CD8-positive, alpha-beta memory T cell (primary cell): ENCODE results near the gene TMEM25. TPM values are rescaled to one million over a fixed set of nuclear protein-coding genes. Genes with fewer than 3 reads are reported as not detected.

Experiments used
- CTCF ChIA-PET: fragments of 350-600 bp; sonication (Branson Sonifier 250); formaldehyde crosslinking; loops from one replicate; lab custom pipeline; 2021; ENCODE audit warnings: antibody characterized with exemption; lab: Charles Lee
- POLR2A ChIA-PET: fragments of 350-600 bp; sonication (Branson Sonifier 250); formaldehyde crosslinking; loops from one replicate; lab custom pipeline; 2021; ENCODE audit warnings: antibody characterized with exemption; lab: Charles Lee
- DNase-seq, 5 donors: peaks; one replicate each; pipeline versions ENCODE4 v3.0.0 to v3.0.0-alpha.2; 2020 to 2022; ENCODE audit warnings: mixed read lengths in 1 of 5
- H3K27ac ChIP-seq: one replicate; pipeline ENCODE4 v1.7.0; 2013; ENCODE audit warnings: low read depth, mild to moderate bottlenecking, low read length, moderate library complexity
- H3K27me3 ChIP-seq: 2 replicates; pipeline ENCODE4 v1.7.0; 2013; ENCODE audit warnings: low read length, mild to moderate bottlenecking; ENCODE audit not compliant: insufficient read depth, poor library complexity, severe bottlenecking
- H3K36me3 ChIP-seq: 2 replicates; pipeline ENCODE4 v1.7.0; 2013; ENCODE audit warnings: mild to moderate bottlenecking, low read length, moderate library complexity; ENCODE audit not compliant: insufficient read depth
- H3K4me1 ChIP-seq: 2 replicates; pipeline ENCODE4 v1.7.0; 2013; ENCODE audit warnings: mild to moderate bottlenecking, low read length, moderate library complexity; ENCODE audit not compliant: insufficient read depth
- H3K4me3 ChIP-seq: 2 replicates; pipeline ENCODE4 v1.7.0; 2013; ENCODE audit warnings: mild to moderate bottlenecking, low read length
- H3K9me3 ChIP-seq: 2 replicates; pipeline ENCODE4 v1.7.0; 2013; ENCODE audit warnings: mild to moderate bottlenecking, low read length
- H3K27ac Mint-ChIP-seq, 8 donors: one replicate each; pipeline ENCODE4 v1.8.0; 2020 to 2021; ENCODE audit warnings: mixed read lengths in 8 of 8, mild to moderate bottlenecking in 6 of 8, inconsistent platforms in 3 of 8, moderate library complexity in 3 of 8
- H3K27me3 Mint-ChIP-seq, 2 donors: one replicate each; pipeline ENCODE4 v1.8.0; 2020 to 2021; ENCODE audit warnings: mixed read lengths in 2 of 2, mild to moderate bottlenecking in 1 of 2, moderate library complexity in 1 of 2
- H3K36me3 Mint-ChIP-seq, 3 donors: one replicate each; pipeline ENCODE4 v1.8.0; 2020 to 2021; ENCODE audit warnings: mixed read lengths in 3 of 3, inconsistent platforms in 1 of 3, mild to moderate bottlenecking in 1 of 3
- H3K4me1 Mint-ChIP-seq, 3 donors: one replicate each; pipeline ENCODE4 v1.8.0; 2020 to 2021; ENCODE audit warnings: mixed read lengths in 3 of 3, inconsistent platforms in 1 of 3, mild to moderate bottlenecking in 1 of 3
- H3K4me3 Mint-ChIP-seq, 7 donors: one replicate each; pipeline ENCODE4 v1.8.0; 2020 to 2021; ENCODE audit warnings: mixed read lengths in 7 of 7, mild to moderate bottlenecking in 6 of 7, moderate library complexity in 4 of 7, inconsistent platforms in 2 of 7
- H3K9me3 Mint-ChIP-seq, 5 donors: one replicate each; pipeline ENCODE4 v1.8.0; 2020 to 2022; ENCODE audit warnings: mixed read lengths in 5 of 5, mild to moderate bottlenecking in 3 of 5, moderate library complexity in 2 of 5, inconsistent platforms in 1 of 5
- polyA plus RNA-seq: library from polyadenylated mRNA; unstranded; fragments of 300-500 nt; fragmentation: Illumina TruSeq; gene quantifications from one replicate; pipeline ENCODE4 v1.2.3, GENCODE V29; 2021
- total RNA-seq, 2 experiments: library from RNA; stranded (reverse); gene quantifications; one replicate each; pipeline ENCODE4 v1.2.3, GENCODE V29; 2021

Gene TMEM25
- total and polyA plus RNA-seq, 3 experiments from 2014 or later: 7.0 to 12.1 (median 8.3) TPM

DNA sequence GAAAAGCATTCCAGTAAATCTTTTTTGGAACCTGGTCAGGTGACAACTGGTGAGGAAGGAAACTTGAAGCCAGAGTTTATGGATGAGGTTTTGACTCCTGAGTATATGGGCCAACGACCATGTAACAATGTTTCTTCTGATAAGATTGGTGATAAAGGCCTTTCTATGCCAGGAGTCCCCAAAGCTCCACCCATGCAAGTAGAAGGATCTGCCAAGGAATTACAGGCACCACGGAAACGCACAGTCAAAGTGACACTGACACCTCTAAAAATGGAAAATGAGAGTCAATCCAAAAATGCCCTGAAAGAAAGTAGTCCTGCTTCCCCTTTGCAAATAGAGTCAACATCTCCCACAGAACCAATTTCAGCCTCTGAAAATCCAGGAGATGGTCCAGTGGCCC is 27.8 kb upstream of the TMEM25 start:
- Histone ChIP-seq H3K27ac (no peak overlapping the region), H3K4me3 (no peak overlapping the region), H3K4me1 (no peaks in the 10 kb centered on the region), H3K9me3 (no peaks in the 10 kb centered on the region), H3K27me3 (no peaks in the 10 kb centered on the region), H3K36me3 (peaks cover 87% of the 10 kb centered on the region)
- CTCF ChIA-PET: no interaction called here
- H3K4me1 Mint-ChIP-seq: peaks cover 0 to 4% (median 1%) of the 10 kb centered on the region in 3 donors
- no peaks in the 10 kb centered on the region for H3K9me3 Mint-ChIP-seq
- H3K36me3 Mint-ChIP-seq: peaks cover 4 to 98% (median 41%) of the 10 kb centered on the region in 3 donors
- H3K27ac Mint-ChIP-seq: peak overlapping the region in 4 of 8 donors; percentile 4 to 69 (median 42)
- H3K4me3 Mint-ChIP-seq: no peak overlapping the region
- POLR2A ChIA-PET: no interaction called here
- DNase-seq: no peak
- H3K27me3 Mint-ChIP-seq: no peaks in the 10 kb centered on the region

DNA sequence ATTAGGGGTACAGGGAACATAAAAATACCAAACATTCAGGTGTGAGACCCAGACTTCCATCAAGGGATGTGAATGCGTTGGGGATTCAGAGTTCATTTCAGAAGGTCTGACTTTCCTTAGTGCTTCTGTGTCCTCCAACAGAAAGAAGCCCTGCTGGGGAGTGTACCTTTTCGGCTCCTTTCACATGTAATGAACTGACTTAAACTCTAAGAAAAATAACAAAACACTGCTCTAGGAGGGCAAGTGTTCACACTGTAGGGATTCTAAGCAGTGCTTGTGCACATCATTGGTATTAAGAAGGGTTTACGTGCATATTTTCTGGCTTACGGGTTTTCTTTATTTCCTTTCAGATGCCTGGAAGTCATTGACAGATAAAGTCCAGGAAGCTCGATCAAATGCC is 19.4 kb upstream of the TMEM25 start:
- peaks cover 68% of the 10 kb centered on the region for H3K36me3 ChIP-seq
- no peak for DNase-seq
- peaks cover 6 to 9% (median 6%) of the 10 kb centered on the region in 3 donors for H3K4me1 Mint-ChIP-seq
- POLR2A ChIA-PET: no interaction called here
- no peak overlapping the region for H3K4me3 ChIP-seq
- H3K4me3 Mint-ChIP-seq: no peak overlapping the region
- H3K9me3 ChIP-seq: no peaks in the 10 kb centered on the region
- H3K27ac Mint-ChIP-seq: peak overlapping the region in 2 of 8 donors; percentile 52 to 78
- H3K27ac ChIP-seq: no peak overlapping the region
- H3K27me3 ChIP-seq: no peaks in the 10 kb centered on the region
- H3K36me3 Mint-ChIP-seq: peaks cover 21 to 89% (median 28%) of the 10 kb centered on the region in 3 donors
- no peaks in the 10 kb centered on the region for H3K9me3 Mint-ChIP-seq
- H3K27me3 Mint-ChIP-seq: no peaks in the 10 kb centered on the region
- peaks cover 5% of the 10 kb centered on the region for H3K4me1 ChIP-seq
- CTCF ChIA-PET: no interaction called here

DNA sequence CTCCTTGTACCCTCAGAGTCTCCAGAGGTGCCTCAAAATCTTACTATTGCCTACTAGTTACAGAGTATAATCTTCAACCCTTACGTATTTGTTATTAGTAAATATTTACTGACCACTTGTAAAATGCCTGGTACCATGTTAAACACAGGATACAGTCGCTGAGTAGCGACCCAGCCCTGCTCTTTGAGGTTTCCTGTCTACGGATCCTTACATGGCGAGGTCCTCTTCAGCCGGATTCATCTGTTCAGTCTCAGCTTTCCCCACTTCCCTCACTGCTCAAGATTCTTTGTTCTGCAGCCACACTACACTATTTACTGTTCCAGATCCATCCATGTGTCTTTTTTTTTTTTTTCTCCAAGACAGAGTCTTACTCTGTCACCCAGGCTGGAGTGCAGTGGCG is 16.9 kb upstream of the TMEM25 start:
- Mint-ChIP-seq H3K27me3 (no peaks in the 10 kb centered on the region), H3K27ac (peak overlapping the region in 7 of 8 donors; percentile 27 to 92 (median 77))
- CTCF ChIA-PET: no interaction called here

DNA sequence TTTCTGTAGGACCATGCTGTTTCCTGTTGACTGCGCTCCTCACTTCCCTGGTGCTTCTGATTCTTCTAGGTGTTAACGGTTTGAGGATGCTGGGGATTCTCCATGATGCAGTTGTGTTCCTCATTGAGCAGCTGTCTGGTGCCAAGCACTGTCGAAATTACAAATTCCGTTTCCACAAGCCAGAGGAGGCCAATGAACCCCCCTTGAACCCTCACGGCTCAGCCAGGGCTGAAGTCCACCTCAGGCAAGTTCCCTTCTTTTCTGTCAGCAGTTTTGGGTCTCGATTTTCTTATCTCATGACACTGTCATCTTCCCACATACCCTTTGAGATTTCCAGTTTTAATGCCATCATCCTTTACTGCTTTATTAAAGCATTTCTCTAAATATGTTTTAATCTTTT is 11.4 kb upstream of the TMEM25 start:
- H3K27ac Mint-ChIP-seq: peak overlapping the region in 4 of 8 donors; percentile 33 to 63 (median 40)
- H3K36me3 ChIP-seq: peaks cover 59% of the 10 kb centered on the region
- H3K4me1 Mint-ChIP-seq: no peaks in the 10 kb centered on the region
- H3K27ac ChIP-seq: no peak overlapping the region
- H3K27me3 Mint-ChIP-seq: no peaks in the 10 kb centered on the region
- H3K27me3 ChIP-seq: no peaks in the 10 kb centered on the region
- no peaks in the 10 kb centered on the region for H3K4me1 ChIP-seq
- no peak overlapping the region for H3K4me3 Mint-ChIP-seq
- no peaks in the 10 kb centered on the region for H3K9me3 Mint-ChIP-seq
- POLR2A ChIA-PET: interaction anchor here (0.9 to 1.0 kb wide), 2 partner anchors 10 to 136 kb away, joined by 3 read pairs; no protein-coding TSS in a partner anchor
- H3K4me3 ChIP-seq: no peak overlapping the region
- CTCF ChIA-PET: no interaction called here
- H3K36me3 Mint-ChIP-seq: peaks cover 0 to 80% (median 13%) of the 10 kb centered on the region in 3 donors
- no peak for DNase-seq
- no peaks in the 10 kb centered on the region for H3K9me3 ChIP-seq

More for the DNA sequence above, 16.9 kb upstream of the TMEM25 start:
- POLR2A ChIA-PET: no interaction called here
- no peak for DNase-seq
- H3K4me1 ChIP-seq: peaks cover 5% of the 10 kb centered on the region
- Mint-ChIP-seq H3K4me1 (peaks cover 5 to 7% (median 6%) of the 10 kb centered on the region in 3 donors), H3K9me3 (no peaks in the 10 kb centered on the region), H3K4me3 (peak overlapping the region in 1 of 7 donors; percentile 1), H3K36me3 (peaks cover 21 to 77% (median 30%) of the 10 kb centered on the region in 3 donors)
- H3K27me3 ChIP-seq: no peaks in the 10 kb centered on the region
- no peak overlapping the region for H3K27ac ChIP-seq
- no peaks in the 10 kb centered on the region for H3K9me3 ChIP-seq
- no peak overlapping the region for H3K4me3 ChIP-seq
- peaks cover 59% of the 10 kb centered on the region for H3K36me3 ChIP-seq

DNA sequence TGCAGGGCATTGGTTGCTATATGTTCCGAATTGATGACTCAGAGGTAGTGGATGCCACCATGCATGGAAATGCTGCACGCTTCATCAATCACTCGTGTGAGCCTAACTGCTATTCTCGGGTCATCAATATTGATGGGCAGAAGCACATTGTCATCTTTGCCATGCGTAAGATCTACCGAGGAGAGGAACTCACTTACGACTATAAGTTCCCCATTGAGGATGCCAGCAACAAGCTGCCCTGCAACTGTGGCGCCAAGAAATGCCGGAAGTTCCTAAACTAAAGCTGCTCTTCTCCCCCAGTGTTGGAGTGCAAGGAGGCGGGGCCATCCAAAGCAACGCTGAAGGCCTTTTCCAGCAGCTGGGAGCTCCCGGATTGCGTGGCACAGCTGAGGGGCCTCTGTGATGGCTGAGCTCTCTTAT is 9.1 kb upstream of the TMEM25 start:
- DNase-seq: no peak
- H3K27ac ChIP-seq: no peak overlapping the region
- ChIA-PET CTCF (no interaction called here), POLR2A (no interaction called here)
- Mint-ChIP-seq H3K4me1 (peaks cover 0 to 14% (median 1%) of the 10 kb centered on the region in 3 donors), H3K27me3 (no peaks in the 10 kb centered on the region), H3K36me3 (peaks cover 0 to 68% (median 5%) of the 10 kb centered on the region in 3 donors), H3K9me3 (no peaks in the 10 kb centered on the region), H3K4me3 (no peak overlapping the region), H3K27ac (no peak overlapping the region)
- H3K9me3 ChIP-seq: no peaks in the 10 kb centered on the region
- peaks cover 46% of the 10 kb centered on the region for H3K36me3 ChIP-seq
- no peaks in the 10 kb centered on the region for H3K4me1 ChIP-seq
- H3K4me3 ChIP-seq: no peak overlapping the region
- H3K27me3 ChIP-seq: no peaks in the 10 kb centered on the region

DNA sequence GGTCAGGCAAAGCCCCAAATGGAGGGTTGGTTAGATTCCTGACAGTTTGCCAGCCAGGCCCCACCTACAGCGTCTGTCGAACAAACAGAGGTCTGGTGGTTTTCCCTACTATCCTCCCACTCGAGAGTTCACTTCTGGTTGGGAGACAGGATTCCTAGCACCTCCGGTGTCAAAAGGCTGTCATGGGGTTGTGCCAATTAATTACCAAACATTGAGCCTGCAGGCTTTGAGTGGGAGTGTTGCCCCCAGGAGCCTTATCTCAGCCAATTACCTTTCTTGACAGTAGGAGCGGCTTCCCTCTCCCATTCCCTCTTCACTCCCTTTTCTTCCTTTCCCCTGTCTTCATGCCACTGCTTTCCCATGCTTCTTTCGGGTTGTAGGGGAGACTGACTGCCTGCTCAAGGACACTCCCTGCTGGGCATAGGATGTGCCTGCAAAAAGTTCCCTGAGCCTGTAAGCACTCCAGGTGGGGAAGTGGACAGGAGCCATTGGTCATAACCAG is 8.4 kb upstream of the TMEM25 start:
- no peak for DNase-seq
- Histone ChIP-seq H3K36me3 (peaks cover 43% of the 10 kb centered on the region), H3K27me3 (no peaks in the 10 kb centered on the region), H3K9me3 (no peaks in the 10 kb centered on the region), H3K4me1 (no peaks in the 10 kb centered on the region), H3K27ac (no peak overlapping the region), H3K4me3 (no peak overlapping the region)
- Mint-ChIP-seq H3K27me3 (no peaks in the 10 kb centered on the region), H3K27ac (peak overlapping the region in 4 of 8 donors; percentile 29 to 84 (median 50)), H3K4me3 (no peak overlapping the region), H3K9me3 (no peaks in the 10 kb centered on the region), H3K4me1 (peaks cover 6 to 21% (median 6%) of the 10 kb centered on the region in 3 donors), H3K36me3 (peaks cover 0 to 64% (median 5%) of the 10 kb centered on the region in 3 donors)
- ChIA-PET POLR2A (no interaction called here), CTCF (no interaction called here)

DNA sequence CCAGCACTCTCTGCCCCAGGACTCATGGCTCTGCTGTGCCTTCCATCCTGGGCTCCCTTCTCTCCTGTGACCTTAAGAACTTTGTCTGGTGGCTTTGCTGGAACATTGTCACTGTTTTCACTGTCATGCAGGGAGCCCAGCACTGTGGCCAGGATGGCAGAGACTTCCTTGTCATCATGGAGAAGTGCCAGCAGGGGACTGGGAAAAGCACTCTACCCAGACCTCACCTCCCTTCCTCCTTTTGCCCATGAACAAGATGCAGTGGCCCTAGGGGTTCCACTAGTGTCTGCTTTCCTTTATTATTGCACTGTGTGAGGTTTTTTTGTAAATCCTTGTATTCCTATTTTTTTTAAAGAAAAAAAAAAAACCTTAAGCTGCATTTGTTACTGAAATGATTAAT is 6.6 kb upstream of the TMEM25 start:
- ChIA-PET POLR2A (interaction anchor here (0.6 kb wide), 1 partner anchor 11 kb away, joined by 4 read pairs; no protein-coding TSS in a partner anchor), CTCF (no interaction called here)
- Mint-ChIP-seq H3K4me1 (peaks cover 12 to 34% (median 14%) of the 10 kb centered on the region in 3 donors), H3K9me3 (no peaks in the 10 kb centered on the region), H3K4me3 (no peak overlapping the region), H3K27me3 (no peaks in the 10 kb centered on the region), H3K36me3 (peaks cover 0 to 57% (median 5%) of the 10 kb centered on the region in 3 donors), H3K27ac (peak overlapping the region in 3 of 8 donors; percentile 25 to 81 (median 48))
- H3K27me3 ChIP-seq: no peaks in the 10 kb centered on the region
- H3K4me1 ChIP-seq: peaks cover 6% of the 10 kb centered on the region
- peaks cover 37% of the 10 kb centered on the region for H3K36me3 ChIP-seq
- no peak overlapping the region for H3K4me3 ChIP-seq
- DNase-seq: no peak
- H3K27ac ChIP-seq: no peak overlapping the region
- H3K9me3 ChIP-seq: no peaks in the 10 kb centered on the region

DNA sequence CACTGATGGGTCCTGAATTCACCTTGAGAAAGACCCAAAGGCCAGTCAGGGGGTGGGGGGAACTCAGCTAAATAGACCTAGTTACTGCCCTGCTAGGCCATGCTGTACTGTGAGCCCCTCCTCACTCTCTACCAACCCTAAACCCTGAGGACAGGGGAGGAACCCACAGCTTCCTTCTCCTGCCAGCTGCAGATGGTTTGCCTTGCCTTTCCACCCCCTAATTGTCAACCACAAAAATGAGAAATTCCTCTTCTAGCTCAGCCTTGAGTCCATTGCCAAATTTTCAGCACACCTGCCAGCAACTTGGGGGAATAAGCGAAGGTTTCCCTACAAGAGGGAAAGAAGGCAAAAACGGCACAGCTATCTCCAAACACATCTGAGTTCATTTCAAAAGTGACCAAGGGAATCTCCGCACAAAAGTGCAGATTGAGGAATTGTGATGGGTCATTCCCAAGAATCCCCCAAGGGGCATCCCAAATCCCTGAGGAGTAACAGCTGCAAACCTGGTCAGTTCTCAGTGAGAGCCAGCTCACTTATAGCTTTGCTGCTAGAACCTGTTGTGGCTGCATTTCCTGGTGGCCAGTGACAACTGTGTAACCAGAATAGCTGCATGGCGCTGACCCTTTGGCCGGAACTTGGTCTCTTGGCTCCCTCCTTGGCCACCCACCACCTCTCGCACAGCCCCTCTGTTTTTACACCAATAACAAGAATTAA is 6.1 kb upstream of the TMEM25 start:
- Mint-ChIP-seq H3K36me3 (peaks cover 0 to 52% (median 1%) of the 10 kb centered on the region in 3 donors), H3K27ac (peak overlapping the region in 3 of 8 donors; percentile 45 to 90 (median 86)), H3K4me3 (no peak overlapping the region), H3K27me3 (no peaks in the 10 kb centered on the region), H3K4me1 (peaks cover 17 to 40% (median 20%) of the 10 kb centered on the region in 3 donors), H3K9me3 (no peaks in the 10 kb centered on the region)
- CTCF ChIA-PET: no interaction called here
- H3K9me3 ChIP-seq: no peaks in the 10 kb centered on the region
- peaks cover 12% of the 10 kb centered on the region for H3K4me1 ChIP-seq
- H3K4me3 ChIP-seq: no peak overlapping the region
- H3K27me3 ChIP-seq: no peaks in the 10 kb centered on the region
- no peak for DNase-seq
- POLR2A ChIA-PET: interaction anchor here (0.6 kb wide), 4 partner anchors 12 to 140 kb away, joined by 4 to 9 read pairs (median 4); no protein-coding TSS in a partner anchor
- H3K36me3 ChIP-seq: peaks cover 32% of the 10 kb centered on the region
- no peak overlapping the region for H3K27ac ChIP-seq
